SKM-1 (cell line): ENCODE measurements around the gene SLC35D2.
"Not testable (repeated sequence)": the region's sequence is repeated elsewhere in the genome, so short reads cannot be mapped to it uniquely, and the experiment has no call there.

Source experiments
- DNase-seq: peaks from one replicate; lab custom pipeline; 2025; ENCODE audit not compliant: unreplicated experiment; lab: John Stamatoyannopoulos, UW

The SLC35D2 gene

GRCh38 chr9:96400132-96400910, 16.8 kb upstream of the SLC35D2 start:
- DNase-seq, result no peak

- DNase-seq, result no peak
These were observed 15.8 kb upstream of the SLC35D2 start for GRCh38 chr9:96399325-96399633.

GRCh38 chr9:96398582-96399324, 15.2 kb upstream of the SLC35D2 start:
- DNase-seq, result no peak

GRCh38 chr9:96395964-96396363, 12.5 kb upstream of the SLC35D2 start:
- DNase-seq, result no peak

DNA sequence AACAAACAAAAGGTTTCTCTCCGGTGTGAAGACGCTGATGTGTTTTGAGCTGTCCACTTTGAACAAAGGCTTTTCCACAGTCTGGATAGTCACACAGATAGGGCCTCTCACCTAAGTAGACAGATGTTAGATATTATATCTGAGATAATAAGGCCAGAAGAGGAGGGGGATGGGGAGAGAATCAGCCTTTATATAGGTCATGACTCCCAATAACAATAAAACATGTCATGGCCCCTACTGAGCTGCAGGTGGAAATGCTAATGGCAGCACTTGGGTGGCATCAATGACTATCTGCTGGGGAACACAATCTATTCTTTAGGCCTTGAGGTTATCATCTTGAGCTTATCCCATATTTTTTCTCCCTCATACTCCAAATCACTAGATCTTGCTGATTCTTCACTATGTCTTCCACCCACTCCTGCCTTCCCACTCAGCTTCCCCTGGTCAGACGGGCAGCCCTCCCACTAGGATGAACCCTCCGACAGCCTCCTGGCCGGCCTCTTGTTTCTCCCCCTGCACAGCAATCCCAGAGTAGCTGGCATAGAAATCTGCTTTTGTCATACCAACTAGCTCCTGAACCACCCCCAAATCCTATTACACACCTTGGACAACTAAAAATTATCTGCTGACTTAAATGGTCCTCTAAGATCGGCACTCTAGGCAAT, 11.5 kb upstream of the SLC35D2 start:
- no peak for DNase-seq

- no peak for DNase-seq
These were observed 8.8 kb upstream of the SLC35D2 start for GRCh38 chr9:96392263-96392662.

DNA sequence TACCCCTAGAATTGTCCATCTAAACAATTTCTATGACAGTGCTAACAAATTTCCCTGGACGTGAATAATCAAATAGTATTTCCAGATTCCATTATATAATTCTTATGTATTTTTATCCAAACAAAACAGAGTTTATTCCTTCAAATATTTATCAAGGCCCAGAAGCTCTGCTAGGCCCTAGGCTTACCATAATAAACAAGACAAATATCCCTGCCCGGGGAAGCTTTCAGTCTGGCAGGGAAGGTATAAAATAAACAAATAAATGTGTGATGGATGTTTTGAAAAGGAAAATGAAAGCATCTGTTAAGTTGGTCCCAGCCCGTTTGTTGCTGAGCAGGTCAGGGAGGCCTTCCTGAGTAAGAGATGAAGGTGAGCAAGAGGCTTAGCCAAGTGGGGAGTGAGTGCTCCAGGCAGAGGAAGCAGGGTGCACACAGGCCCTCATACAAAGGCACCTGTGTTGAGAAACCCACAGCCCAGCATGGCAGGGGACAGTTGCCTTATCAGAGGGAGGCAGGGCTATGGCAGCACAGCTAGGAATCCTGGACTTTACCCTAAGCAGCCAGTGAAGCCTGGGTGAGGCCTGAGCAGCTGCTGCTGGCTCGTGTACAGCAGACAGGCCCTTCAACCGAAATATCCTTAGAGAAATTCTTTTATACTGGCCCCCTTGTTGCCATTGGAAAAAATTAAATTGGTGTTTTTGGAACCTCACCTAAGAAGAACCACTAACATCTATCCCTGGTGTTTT, 7.7 kb upstream of the SLC35D2 start:
- DNase-seq, result no peak

GRCh38 chr9:96388144-96388543, 4.6 kb upstream of the SLC35D2 start:
- DNase-seq, result no peak

- no peak for DNase-seq
These were observed 2.6 kb upstream of the SLC35D2 start for GRCh38 chr9:96386157-96386556.

GRCh38 chr9:96382839-96383164, 709 bp downstream of the SLC35D2 start:
- no peak for DNase-seq

- no peak for DNase-seq
These were observed 1.3 kb downstream of the SLC35D2 start for GRCh38 chr9:96382175-96382574.

DNA sequence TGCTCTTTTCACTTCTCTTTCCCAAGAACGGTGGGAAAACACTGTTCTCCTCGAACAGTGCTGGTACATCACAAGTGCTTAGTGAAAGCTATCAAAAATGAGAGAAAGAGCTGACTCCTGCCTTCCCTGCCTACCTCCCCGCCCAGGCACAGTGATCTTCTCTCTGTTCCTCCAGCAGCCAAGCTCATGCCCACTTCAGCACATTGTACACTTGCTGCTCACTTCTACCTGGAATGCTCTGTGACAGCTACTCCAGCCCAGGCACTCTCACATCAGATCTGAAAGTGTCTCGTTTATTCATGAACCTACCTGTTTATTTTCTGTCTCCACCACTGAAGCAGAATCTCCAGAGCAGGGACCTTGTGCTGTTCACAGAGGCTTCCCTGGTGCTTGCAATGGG, 1.8 kb downstream of the SLC35D2 start:
- DNase-seq, result no peak

GRCh38 chr9:96381125-96381524, 2.4 kb downstream of the SLC35D2 start:
- DNase-seq, result no peak

DNA sequence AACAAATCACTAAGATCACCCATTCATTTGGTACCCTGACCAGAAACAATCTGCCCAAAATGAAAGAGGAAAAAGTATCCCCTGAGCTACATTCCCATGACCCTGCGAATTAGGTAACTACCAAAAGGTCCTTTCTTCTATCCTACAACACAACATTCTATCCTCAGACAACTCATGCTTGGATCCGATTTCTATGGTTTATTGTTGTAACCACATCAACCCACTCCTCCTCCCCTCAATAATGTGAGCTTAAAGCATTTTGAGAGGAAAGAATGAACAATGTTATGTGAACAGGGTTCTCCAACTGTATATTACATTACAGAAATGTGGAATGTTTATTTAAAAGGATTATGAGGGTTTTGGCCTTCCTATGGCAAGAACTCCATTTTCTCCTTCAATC, 4.0 kb downstream of the SLC35D2 start:
- DNase-seq, result no peak

- DNase-seq, result no peak
These were observed 5.3 kb downstream of the SLC35D2 start for GRCh38 chr9:96378187-96378586.

DNA sequence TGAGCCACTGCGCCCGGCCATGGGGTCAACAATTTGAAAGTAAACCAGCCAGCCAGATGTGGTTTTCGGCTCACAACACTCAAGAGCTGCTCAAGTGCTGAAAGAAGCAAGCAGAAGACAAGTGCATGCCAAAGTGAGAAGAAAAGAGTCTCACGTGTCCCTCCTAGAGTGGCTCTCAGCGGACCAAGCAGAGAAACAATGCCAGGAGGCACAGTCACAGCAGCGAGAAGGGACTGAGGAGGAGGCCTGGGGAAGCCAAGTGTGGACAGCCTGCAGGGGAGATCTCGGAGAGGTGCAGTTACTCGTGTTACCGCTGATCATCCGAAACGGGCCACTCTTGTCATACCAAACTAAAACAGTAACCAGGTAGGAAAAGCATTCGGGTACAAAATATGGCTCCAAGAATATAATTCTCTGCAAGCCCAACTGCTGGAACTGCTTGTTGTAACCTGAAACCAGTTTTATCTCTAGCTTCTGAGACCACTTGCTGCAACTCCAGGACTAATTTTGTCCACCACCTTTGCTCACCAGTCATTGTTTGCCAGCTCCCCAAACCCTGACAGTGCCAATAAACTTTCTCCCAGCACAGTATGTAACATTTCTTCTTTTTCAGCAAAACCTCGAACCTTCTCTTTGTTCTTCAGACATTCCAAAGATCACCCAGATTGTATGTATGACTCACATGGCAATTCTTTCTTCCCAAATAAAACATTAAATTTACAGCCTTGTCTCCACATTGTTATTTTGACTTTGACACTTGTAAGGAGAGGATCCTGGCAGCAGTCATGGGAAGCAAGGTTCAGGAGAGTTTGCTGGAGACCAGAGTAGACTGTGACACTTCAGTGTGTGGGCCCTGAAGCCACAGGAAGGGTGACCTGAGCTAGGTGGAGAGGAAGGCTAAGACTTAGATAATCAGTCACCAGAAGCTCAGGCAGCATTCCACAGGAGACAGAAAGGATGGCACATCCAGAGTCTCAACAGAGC, 6.3 kb downstream of the SLC35D2 start:
- no peak for DNase-seq

DNA sequence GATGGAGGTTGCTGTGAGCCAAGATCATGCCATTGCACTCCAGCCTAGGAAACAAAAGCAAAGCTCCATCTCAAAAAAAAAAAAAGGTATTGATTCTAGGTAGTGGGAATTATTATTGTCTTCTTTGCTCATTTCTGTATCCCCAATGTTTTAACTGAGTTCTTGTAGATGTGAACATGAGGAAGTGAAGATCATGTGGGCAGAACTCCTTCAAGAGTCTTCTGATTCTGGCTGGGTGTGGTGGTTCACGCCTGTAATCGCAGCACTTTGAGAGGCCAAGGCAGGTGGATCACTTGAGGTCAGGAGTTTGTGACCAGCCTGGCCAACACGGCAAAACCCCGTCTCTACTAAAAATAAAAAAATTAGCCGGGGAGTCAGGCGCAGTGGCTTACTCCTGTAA, 8.0 kb downstream of the SLC35D2 start:
- DNase-seq, result not testable (repeated sequence)

- DNase-seq, result no peak
These were observed 15.6 kb downstream of the SLC35D2 start for GRCh38 chr9:96367943-96368342.

GRCh38 chr9:96363175-96363967, 20.1 kb downstream of the SLC35D2 start:
- DNase-seq, result no peak

DNA sequence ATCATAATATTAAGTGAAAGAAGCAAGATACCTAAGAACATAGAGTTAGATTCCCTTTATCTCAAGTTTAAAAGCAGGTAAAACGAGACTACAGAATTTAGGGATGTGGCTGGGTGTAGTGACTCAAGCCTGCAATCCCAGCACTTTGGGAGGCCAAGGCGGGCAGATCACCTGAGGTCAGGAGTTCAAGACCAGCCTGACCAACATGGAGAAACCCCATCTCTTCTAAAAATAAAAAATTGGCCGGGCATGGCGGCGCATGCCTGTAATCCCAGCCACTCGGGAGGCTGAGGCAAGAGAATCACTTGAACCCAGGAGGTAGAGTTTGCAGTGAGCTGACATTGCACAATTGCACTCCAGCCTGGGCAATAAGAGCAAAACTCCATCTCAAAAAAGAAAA, 21.4 kb downstream of the SLC35D2 start:
- DNase-seq, result not testable (repeated sequence)
